Measurements from ENCODE around the gene EDA.

The EDA gene

GRCh38 chrX:70009049-70009448 is 393.1 kb downstream of the EDA start:
- no peak overlapping the region for H3K4me2 ChIP-seq (ENCODE audit: low read depth, low read length)
- H3F3A ChIP-seq (ENCODE audit: insufficient read depth, low read length), result no peaks in the 10 kb centered on the region
- H4K20me1 ChIP-seq (ENCODE audit: insufficient read depth, low read length), result no peaks in the 10 kb centered on the region
- TF ChIP-seq CTCF (IDR thresholded peaks at IDR 0.05; ENCODE audit: low read length) (no peak), EZH2phosphoT487 (IDR thresholded peaks at IDR 0.05; ENCODE audit: low read length) (no peak), EZH2 (optimal IDR thresholded peaks at IDR 0.05; ENCODE audit: low read depth, low read length) (no peak)
- H2AFZ ChIP-seq (ENCODE audit: low read length), result no peak overlapping the region
- no peak overlapping the region for H3K27ac ChIP-seq (ENCODE audit: low read length)
- H3K79me2 ChIP-seq (ENCODE audit: low read length), result no peaks in the 10 kb centered on the region
- no peak for DNase-seq
- no peaks in the 10 kb centered on the region for H3K4me1 ChIP-seq (ENCODE audit: low read length)
- no peaks in the 10 kb centered on the region for H3K9me3 ChIP-seq (replicated peaks; ENCODE audit: insufficient read depth, low read length)
- H3K27me3 ChIP-seq (replicated peaks; ENCODE audit: insufficient read depth, low read length), result no peaks in the 10 kb centered on the region
- H3K4me3 ChIP-seq (ENCODE audit: low read length), result no peak overlapping the region
- H3K36me3 ChIP-seq (replicated peaks; ENCODE audit: insufficient read depth, low read length), result no peaks in the 10 kb centered on the region
- no peak overlapping the region for H3K9ac ChIP-seq (ENCODE audit: low read length)
- H3K9me2 ChIP-seq (replicated peaks; ENCODE audit: insufficient read depth, low read length), result no peaks in the 10 kb centered on the region

GRCh38 chrX:70009970-70010369 is 394.1 kb downstream of the EDA start:
- H4K20me1 ChIP-seq (ENCODE audit: insufficient read depth, low read length), result no peaks in the 10 kb centered on the region
- no peak overlapping the region for H3K27ac ChIP-seq (ENCODE audit: low read length)
- H3K9me3 ChIP-seq (replicated peaks; ENCODE audit: insufficient read depth, low read length), result no peaks in the 10 kb centered on the region
- H3K27me3 ChIP-seq (replicated peaks; ENCODE audit: insufficient read depth, low read length), result no peaks in the 10 kb centered on the region
- no peaks in the 10 kb centered on the region for H3K4me1 ChIP-seq (ENCODE audit: low read length)
- no peak overlapping the region for H2AFZ ChIP-seq (ENCODE audit: low read length)
- no peak for DNase-seq
- H3K9me2 ChIP-seq (replicated peaks; ENCODE audit: insufficient read depth, low read length), result no peaks in the 10 kb centered on the region
- H3K79me2 ChIP-seq (ENCODE audit: low read length), result no peaks in the 10 kb centered on the region
- H3K36me3 ChIP-seq (replicated peaks; ENCODE audit: insufficient read depth, low read length), result no peaks in the 10 kb centered on the region
- H3K4me2 ChIP-seq (ENCODE audit: low read depth, low read length), result no peak overlapping the region
- no peak for TF ChIP-seq EZH2phosphoT487 (IDR thresholded peaks at IDR 0.05; ENCODE audit: low read length)
- no peak for TF ChIP-seq EZH2 (optimal IDR thresholded peaks at IDR 0.05; ENCODE audit: low read depth, low read length)
- TF ChIP-seq CTCF (IDR thresholded peaks at IDR 0.05; ENCODE audit: low read length), result no peak
- H3F3A ChIP-seq (ENCODE audit: insufficient read depth, low read length), result no peaks in the 10 kb centered on the region
- H3K4me3 ChIP-seq (ENCODE audit: low read length), result no peak overlapping the region
- H3K9ac ChIP-seq (ENCODE audit: low read length), result no peak overlapping the region

GRCh38 chrX:70012756-70013155 is 396.8 kb downstream of the EDA start:
- no peaks in the 10 kb centered on the region for H4K20me1 ChIP-seq (ENCODE audit: insufficient read depth, low read length)
- H3K9me2 ChIP-seq (replicated peaks; ENCODE audit: insufficient read depth, low read length), result no peaks in the 10 kb centered on the region
- H3F3A ChIP-seq (ENCODE audit: insufficient read depth, low read length), result no peaks in the 10 kb centered on the region
- H3K27ac ChIP-seq (ENCODE audit: low read length), result no peak overlapping the region
- no peak overlapping the region for H2AFZ ChIP-seq (ENCODE audit: low read length)
- H3K9ac ChIP-seq (ENCODE audit: low read length), result no peak overlapping the region
- H3K79me2 ChIP-seq (ENCODE audit: low read length), result no peaks in the 10 kb centered on the region
- no peaks in the 10 kb centered on the region for H3K27me3 ChIP-seq (replicated peaks; ENCODE audit: insufficient read depth, low read length)
- H3K36me3 ChIP-seq (replicated peaks; ENCODE audit: insufficient read depth, low read length), result no peaks in the 10 kb centered on the region
- no peaks in the 10 kb centered on the region for H3K4me1 ChIP-seq (ENCODE audit: low read length)
- H3K9me3 ChIP-seq (replicated peaks; ENCODE audit: insufficient read depth, low read length), result no peaks in the 10 kb centered on the region
- no peak overlapping the region for H3K4me3 ChIP-seq (ENCODE audit: low read length)
- no peak for TF ChIP-seq EZH2 (optimal IDR thresholded peaks at IDR 0.05; ENCODE audit: low read depth, low read length)
- DNase-seq, result no peak
- no peak overlapping the region for H3K4me2 ChIP-seq (ENCODE audit: low read depth, low read length)

- no peaks in the 10 kb centered on the region for H3K9me3 ChIP-seq (replicated peaks; ENCODE audit: insufficient read depth, low read length)
- no peaks in the 10 kb centered on the region for H3K4me1 ChIP-seq (ENCODE audit: low read length)
- H4K20me1 ChIP-seq (ENCODE audit: insufficient read depth, low read length), result no peaks in the 10 kb centered on the region
- DNase-seq, result no peak
- no peak overlapping the region for H3K27ac ChIP-seq (ENCODE audit: low read length)
- H3K36me3 ChIP-seq (replicated peaks; ENCODE audit: insufficient read depth, low read length), result no peaks in the 10 kb centered on the region
- no peaks in the 10 kb centered on the region for H3K79me2 ChIP-seq (ENCODE audit: low read length)
- no peak overlapping the region for H2AFZ ChIP-seq (ENCODE audit: low read length)
- TF ChIP-seq EZH2phosphoT487 (IDR thresholded peaks at IDR 0.05; ENCODE audit: low read length) (no peak), EZH2 (optimal IDR thresholded peaks at IDR 0.05; ENCODE audit: low read depth, low read length) (no peak), CTCF (IDR thresholded peaks at IDR 0.05; ENCODE audit: low read length) (no peak)
- no peaks in the 10 kb centered on the region for H3F3A ChIP-seq (ENCODE audit: insufficient read depth, low read length)
- H3K9ac ChIP-seq (ENCODE audit: low read length), result no peak overlapping the region
- no peaks in the 10 kb centered on the region for H3K9me2 ChIP-seq (replicated peaks; ENCODE audit: insufficient read depth, low read length)
- no peaks in the 10 kb centered on the region for H3K27me3 ChIP-seq (replicated peaks; ENCODE audit: insufficient read depth, low read length)
- no peak overlapping the region for H3K4me3 ChIP-seq (ENCODE audit: low read length)
- no peak overlapping the region for H3K4me2 ChIP-seq (ENCODE audit: low read depth, low read length)
Measured at GRCh38 chrX:70013466-70014381, 397.8 kb downstream of the EDA start.
